Chondrocyte (in vitro differentiated cells): ENCODE measurements around the gene PTPRG. TPM values are rescaled to one million over a fixed set of nuclear protein-coding genes. Genes with fewer than 3 reads are reported as not detected.

ENCODE experiments used
- DNase-seq: peaks from one replicate; pipeline ENCODE4 v3.0.0; 2021; ENCODE audit warnings: mixed read lengths, low spot score
- H3K27ac Mint-ChIP-seq: one replicate; pipeline ENCODE4 v1.8.0; 2021; ENCODE audit warnings: mild to moderate bottlenecking, moderate library complexity, mixed read lengths; ENCODE audit not compliant: unreplicated experiment
- H3K27me3 Mint-ChIP-seq: 2 replicates; pipeline ENCODE4 v1.8.0; 2021; ENCODE audit warnings: low read depth, mixed read lengths
- H3K36me3 Mint-ChIP-seq: 2 replicates; pipeline ENCODE4 v1.8.0; 2021; ENCODE audit warnings: low read depth, mixed read lengths
- H3K4me1 Mint-ChIP-seq: 2 replicates; pipeline ENCODE4 v1.8.0; 2021; ENCODE audit warnings: low read depth, mild to moderate bottlenecking, mixed read lengths
- H3K4me3 Mint-ChIP-seq: one replicate; pipeline ENCODE4 v1.8.0; 2021; ENCODE audit warnings: mild to moderate bottlenecking, moderate library complexity, mixed read lengths; ENCODE audit not compliant: unreplicated experiment
- H3K9me3 Mint-ChIP-seq: 2 replicates; pipeline ENCODE4 v1.8.0; 2021; ENCODE audit warnings: low read depth, mixed read lengths
- total RNA-seq: library from RNA; stranded (reverse); gene quantifications from 3 replicates; pipeline ENCODE4 v1.2.1, GENCODE V29; 2021
- TF ChIP-seq, protein P1 (sequence below): fragments of 200-600 bp; sonication (generic); IDR thresholded peaks from 2 replicates; pipeline ENCODE4 v1.5.0; 2021; ENCODE audit warnings: antibody characterized with exemption, mild to moderate bottlenecking, moderate library complexity

PTPRG gene
- total RNA-seq, 1 donor from 2014 or later: 45.5 TPM

DNA sequence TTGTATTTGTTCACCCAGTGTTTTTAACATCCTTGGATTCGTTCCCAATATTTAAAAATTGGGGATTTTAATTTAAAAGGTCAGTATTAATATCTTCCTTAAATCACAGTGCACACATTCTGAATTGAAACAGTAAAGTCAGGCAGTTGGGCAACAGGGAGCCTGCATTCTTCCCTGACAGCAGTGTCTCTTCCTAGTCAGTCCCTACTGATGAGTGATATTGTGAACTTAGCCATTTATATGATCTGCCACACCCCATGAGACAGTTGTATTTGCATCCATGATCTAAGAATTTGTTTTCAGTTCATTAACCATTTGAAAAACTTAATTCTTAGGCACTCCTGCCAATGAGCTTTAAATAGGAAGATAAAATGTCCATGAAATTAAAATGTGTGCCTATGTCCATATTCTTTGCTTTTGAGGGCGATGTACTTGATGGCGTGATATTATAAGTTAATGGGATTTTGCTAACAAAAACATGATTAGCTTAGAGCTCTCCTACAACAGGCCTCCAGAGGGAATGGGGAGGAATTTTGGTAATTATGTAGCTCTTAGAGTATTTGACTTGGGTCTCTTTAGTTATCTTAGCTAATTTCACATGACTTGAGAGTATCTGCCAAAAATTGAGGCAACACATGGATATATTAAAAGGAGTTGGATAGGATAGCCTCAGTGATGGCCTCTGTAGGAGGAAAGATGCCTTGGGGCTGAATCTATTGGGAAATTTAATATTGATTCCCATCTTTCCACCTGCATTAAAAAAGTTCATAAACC lies 219.3 kb downstream of the PTPRG start:
- no peak overlapping the region for H3K27ac Mint-ChIP-seq
- no peaks in the 10 kb centered on the region for H3K9me3 Mint-ChIP-seq
- peaks cover 12% of the 10 kb centered on the region for H3K4me1 Mint-ChIP-seq
- TF ChIP-seq, protein P1, sequence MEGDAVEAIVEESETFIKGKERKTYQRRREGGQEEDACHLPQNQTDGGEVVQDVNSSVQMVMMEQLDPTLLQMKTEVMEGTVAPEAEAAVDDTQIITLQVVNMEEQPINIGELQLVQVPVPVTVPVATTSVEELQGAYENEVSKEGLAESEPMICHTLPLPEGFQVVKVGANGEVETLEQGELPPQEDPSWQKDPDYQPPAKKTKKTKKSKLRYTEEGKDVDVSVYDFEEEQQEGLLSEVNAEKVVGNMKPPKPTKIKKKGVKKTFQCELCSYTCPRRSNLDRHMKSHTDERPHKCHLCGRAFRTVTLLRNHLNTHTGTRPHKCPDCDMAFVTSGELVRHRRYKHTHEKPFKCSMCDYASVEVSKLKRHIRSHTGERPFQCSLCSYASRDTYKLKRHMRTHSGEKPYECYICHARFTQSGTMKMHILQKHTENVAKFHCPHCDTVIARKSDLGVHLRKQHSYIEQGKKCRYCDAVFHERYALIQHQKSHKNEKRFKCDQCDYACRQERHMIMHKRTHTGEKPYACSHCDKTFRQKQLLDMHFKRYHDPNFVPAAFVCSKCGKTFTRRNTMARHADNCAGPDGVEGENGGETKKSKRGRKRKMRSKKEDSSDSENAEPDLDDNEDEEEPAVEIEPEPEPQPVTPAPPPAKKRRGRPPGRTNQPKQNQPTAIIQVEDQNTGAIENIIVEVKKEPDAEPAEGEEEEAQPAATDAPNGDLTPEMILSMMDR: no peak
- no peaks in the 10 kb centered on the region for H3K36me3 Mint-ChIP-seq
- no peak overlapping the region for H3K4me3 Mint-ChIP-seq
- no peaks in the 10 kb centered on the region for H3K27me3 Mint-ChIP-seq
- no peak for DNase-seq

DNA sequence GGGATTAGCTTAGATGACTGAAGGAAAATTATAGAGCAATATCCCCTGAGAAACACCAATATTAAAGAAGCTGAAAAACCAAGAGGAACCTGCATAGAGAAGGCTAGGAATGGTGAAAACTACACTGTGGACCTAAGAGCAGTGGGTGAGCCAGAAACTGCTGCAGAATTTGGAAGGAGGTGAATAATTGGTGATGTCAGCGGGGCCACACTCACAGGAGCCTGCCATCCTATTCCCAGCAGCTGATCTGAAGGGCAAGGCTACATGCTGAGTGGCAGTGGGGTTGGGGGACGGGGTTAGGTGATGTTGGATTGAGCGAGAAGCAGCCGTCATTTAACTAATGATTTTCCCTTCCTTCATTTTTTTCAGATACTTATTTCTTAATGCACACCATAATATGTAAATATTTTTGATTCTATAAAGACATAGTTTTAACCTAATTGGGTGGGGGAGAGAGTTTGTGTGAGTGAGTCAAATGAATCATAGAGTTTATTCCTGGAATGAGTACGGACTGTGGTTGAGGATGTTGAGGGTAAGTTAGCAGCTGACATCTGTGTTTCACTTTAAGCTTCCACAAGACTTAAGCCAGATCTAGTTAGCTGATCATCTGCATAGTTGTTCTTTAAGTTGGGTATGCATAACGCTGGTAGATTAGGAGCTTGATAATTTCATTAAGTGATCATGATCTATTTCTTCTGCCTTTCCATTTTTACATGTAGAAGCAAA lies 222.8 kb downstream of the PTPRG start:
- H3K9me3 Mint-ChIP-seq: peaks cover 3% of the 10 kb centered on the region
- H3K27me3 Mint-ChIP-seq: no peaks in the 10 kb centered on the region
- DNase-seq: no peak
- H3K4me1 Mint-ChIP-seq: peaks cover 7% of the 10 kb centered on the region
- TF ChIP-seq, protein P1: no peak
- peaks cover 2% of the 10 kb centered on the region for H3K36me3 Mint-ChIP-seq
- H3K27ac Mint-ChIP-seq: no peak overlapping the region
- no peak overlapping the region for H3K4me3 Mint-ChIP-seq

- TF ChIP-seq, protein P1: no peak
- Mint-ChIP-seq H3K4me3 (no peak overlapping the region), H3K27ac (no peak overlapping the region), H3K36me3 (peaks cover 2% of the 10 kb centered on the region), H3K9me3 (peaks cover 3% of the 10 kb centered on the region), H3K4me1 (peaks cover 10% of the 10 kb centered on the region), H3K27me3 (no peaks in the 10 kb centered on the region)
- no peak for DNase-seq
Measured at GRCh38 chr3:61788623-61789507, 227.5 kb downstream of the PTPRG start.

GRCh38 chr3:61789861-61790260 lies 228.5 kb downstream of the PTPRG start:
- H3K4me1 Mint-ChIP-seq: peaks cover 3% of the 10 kb centered on the region
- TF ChIP-seq, protein P1: no peak
- no peak overlapping the region for H3K4me3 Mint-ChIP-seq
- no peak for DNase-seq
- H3K27ac Mint-ChIP-seq: no peak overlapping the region
- no peaks in the 10 kb centered on the region for H3K27me3 Mint-ChIP-seq
- peaks cover 3% of the 10 kb centered on the region for H3K9me3 Mint-ChIP-seq
- peaks cover 2% of the 10 kb centered on the region for H3K36me3 Mint-ChIP-seq

DNA sequence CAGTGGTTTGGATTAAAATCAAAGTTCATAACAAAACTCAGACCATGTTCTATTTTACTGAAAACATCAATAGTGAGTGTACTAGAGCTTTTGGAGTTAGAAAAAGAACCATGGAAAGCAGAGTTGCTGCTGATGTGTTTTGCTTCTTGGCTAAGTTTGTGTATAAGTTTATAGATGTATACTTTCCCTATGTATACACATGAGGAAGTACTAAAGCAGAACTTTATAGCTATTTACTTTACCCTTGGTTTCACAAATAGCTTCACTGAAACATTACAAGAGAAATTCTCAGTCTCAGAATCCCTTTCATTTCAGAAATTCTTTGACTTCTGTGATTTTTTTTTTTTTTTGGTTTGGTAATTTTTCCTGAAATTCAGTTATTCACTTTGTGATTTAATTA lies 229.0 kb downstream of the PTPRG start:
- Mint-ChIP-seq H3K27ac (no peak overlapping the region), H3K4me1 (peaks cover 3% of the 10 kb centered on the region), H3K9me3 (peaks cover 3% of the 10 kb centered on the region), H3K36me3 (peaks cover 2% of the 10 kb centered on the region), H3K4me3 (no peak overlapping the region), H3K27me3 (no peaks in the 10 kb centered on the region)
- DNase-seq: no peak
- TF ChIP-seq, protein P1: no peak
